ENCODE measurements around the gene CKAP2L.

GRCh38 chr2:112791019-112791418, 26.6 kb upstream of the CKAP2L start:
- TF ChIP-seq CTCF (IDR thresholded peaks at IDR 0.05; ENCODE audit: low read depth, low read length, poor library complexity, severe bottlenecking), result no peak
- no peak for TF ChIP-seq EZH2phosphoT487 (IDR thresholded peaks at IDR 0.05; ENCODE audit: borderline replicate concordance, low read length)

Data from DOHH2 (cell line).